ENCODE measurements around the gene SPEM1.
"Not testable (repeated sequence)": the region's sequence is repeated elsewhere in the genome, so short reads cannot be mapped to it uniquely, and the experiment has no call there.

Gene SPEM1

GRCh38 chr17:7467498-7467897, 47.4 kb downstream of the SPEM1 start:
- DNase-seq (ENCODE audit: low read depth in 2 of 2, low spot score in 1 of 2), result no peak

- DNase-seq (ENCODE audit: low read depth in 2 of 2, low spot score in 1 of 2), result no peak
Measured at GRCh38 chr17:7468290-7468689, 48.2 kb downstream of the SPEM1 start.

- DNase-seq (ENCODE audit: low read depth in 2 of 2, low spot score in 1 of 2), result no peak
Measured at GRCh38 chr17:7468804-7469389, 48.8 kb downstream of the SPEM1 start.

- DNase-seq (ENCODE audit: low read depth in 2 of 2, low spot score in 1 of 2), result not testable (repeated sequence)
Measured at GRCh38 chr17:7469843-7470242, 49.7 kb downstream of the SPEM1 start.

- DNase-seq (ENCODE audit: low read depth in 2 of 2, low spot score in 1 of 2), result not testable (repeated sequence)
Measured at GRCh38 chr17:7470457-7470973, 50.4 kb downstream of the SPEM1 start.

Measured in stimulated activated CD8-positive, alpha-beta memory T cell treated with anti-CD3 and anti-CD28 coated beads, Interleukin-4, amount 100 ng/mL, for 1 hour (primary cell).